Endodermal cell (in vitro differentiated cells): ENCODE results near the gene GXYLT1. TPM values are rescaled to one million over a fixed set of nuclear protein-coding genes. Genes with fewer than 3 reads are reported as not detected.

Source experiments
- DNase-seq: peaks from one replicate; pipeline ENCODE4 v3.0.0-alpha.2; 2017
- H3K27ac ChIP-seq: 2 replicates; pipeline ENCODE4 v1.5.1; 2013; ENCODE audit warnings: mild to moderate bottlenecking, low read depth, low read length, moderate library complexity
- H3K27me3 ChIP-seq: 2 replicates; pipeline ENCODE4 v1.6.1; 2013; ENCODE audit warnings: mild to moderate bottlenecking, low read length, moderate library complexity; ENCODE audit not compliant: insufficient read depth, control insufficient read depth, poor library complexity, severe bottlenecking
- H3K36me3 ChIP-seq: 2 replicates; pipeline ENCODE4 v1.7.0; 2013; ENCODE audit warnings: mild to moderate bottlenecking, low read length, moderate library complexity; ENCODE audit not compliant: control insufficient read depth, insufficient read depth
- H3K4me1 ChIP-seq: one replicate; pipeline ENCODE4 v1.7.0; 2013; ENCODE audit warnings: low read length; ENCODE audit not compliant: control insufficient read depth, insufficient read depth
- H3K4me3 ChIP-seq: 2 replicates; pipeline ENCODE4 v1.5.1; 2013; ENCODE audit warnings: mild to moderate bottlenecking, low read length, moderate library complexity
- H3K9ac ChIP-seq: 2 replicates; pipeline ENCODE4 v1.6.1; 2013; ENCODE audit warnings: mild to moderate bottlenecking, low read length, moderate library complexity; ENCODE audit not compliant: poor library complexity, severe bottlenecking; ENCODE audit errors: extremely low read depth
- H3K9me3 ChIP-seq: 2 replicates; pipeline ENCODE4 v1.6.1; 2013; ENCODE audit warnings: mild to moderate bottlenecking, low read length, moderate library complexity; ENCODE audit not compliant: control insufficient read depth
- H3K27ac Mint-ChIP-seq: 2 replicates; pipeline ENCODE4 v1.8.0; 2020; ENCODE audit warnings: mixed read lengths
- H3K27me3 Mint-ChIP-seq: 2 replicates; pipeline ENCODE4 v1.8.0; 2021; ENCODE audit warnings: mild to moderate bottlenecking, mixed read lengths; ENCODE audit not compliant: insufficient read depth
- H3K36me3 Mint-ChIP-seq: 2 replicates; pipeline ENCODE4 v1.8.0; 2020; ENCODE audit warnings: low read depth, mixed read lengths
- H3K4me1 Mint-ChIP-seq: 2 replicates; pipeline ENCODE4 v1.8.0; 2020; ENCODE audit warnings: mixed read lengths
- H3K4me3 Mint-ChIP-seq: 2 replicates; pipeline ENCODE4 v1.8.0; 2020; ENCODE audit warnings: mild to moderate bottlenecking, moderate library complexity, mixed read lengths
- H3K9me3 Mint-ChIP-seq: 2 replicates; pipeline ENCODE4 v1.8.0; 2020; ENCODE audit warnings: mild to moderate bottlenecking, mixed read lengths
- CTCF ChIP-seq: fragments of 200-600 bp; sonication (generic); conservative IDR thresholded peaks from 2 replicates; pipeline ENCODE4 v1.5.0; 2021; ENCODE audit warnings: antibody characterized with exemption, mild to moderate bottlenecking
- WGBS, 2 experiments: methylation state at CpG; one replicate each; pipeline versions ENCODE4 v1.1.5 to v1.1.7; 2013; ENCODE audit warnings: missing lambda C conversion rate in 2 of 2, mixed read lengths in 1 of 2; ENCODE audit not compliant: insufficient coverage in 1 of 2, insufficient read length in 1 of 2; 5-methylcytosine and 5-hydroxymethylcytosine counted together
- total RNA-seq, 2 donors: library from RNA; stranded (reverse); fragmentation: NEBNext Ultra II Directional in 1 of 2; extraction: Animal tissue kit (Norgen Biotek cat#: 25700) in 1 of 2; gene quantifications; 2 replicates in 1 of 2; 3 replicates in 1 of 2; pipeline ENCODE4 v1.2.1, GENCODE V29; 2021

GXYLT1 gene
- total RNA-seq, 2 donors from 2014 or later, result 29.2 to 36.6 TPM

GRCh38 chr12:42126963-42127362 is 17.7 kb downstream of the GXYLT1 start:
- Histone ChIP-seq H3K9ac (no peak overlapping the region), H3K4me1 (peaks cover 3% of the 10 kb centered on the region), H3K27me3 (no peaks in the 10 kb centered on the region), H3K27ac (no peak overlapping the region), H3K4me3 (no peak overlapping the region), H3K36me3 (no peaks in the 10 kb centered on the region), H3K9me3 (no peaks in the 10 kb centered on the region)
- Mint-ChIP-seq H3K36me3 (no peaks in the 10 kb centered on the region), H3K27ac (no peak overlapping the region), H3K4me1 (peaks cover 28% of the 10 kb centered on the region), H3K9me3 (no peaks in the 10 kb centered on the region), H3K4me3 (no peak overlapping the region), H3K27me3 (no peaks in the 10 kb centered on the region)
- TF ChIP-seq CTCF, result no peak
- no peak for DNase-seq
- no CpG with 5 or more reads among the region's 1 CpG for WGBS, 2 experiments

- H3K27ac Mint-ChIP-seq, result no peak overlapping the region
- H3K4me3 ChIP-seq, result peak overlapping the region; percentile 24
- H3K4me3 Mint-ChIP-seq, result no peak overlapping the region
- no peaks in the 10 kb centered on the region for H3K9me3 Mint-ChIP-seq
- H3K9me3 ChIP-seq, result no peaks in the 10 kb centered on the region
- DNase-seq, result no peak
- peaks cover 4% of the 10 kb centered on the region for H3K36me3 Mint-ChIP-seq
- H3K27me3 ChIP-seq, result no peaks in the 10 kb centered on the region
- H3K9ac ChIP-seq, result no peak overlapping the region
- H3K4me1 ChIP-seq, result peaks cover 3% of the 10 kb centered on the region
- no peak overlapping the region for H3K27ac ChIP-seq
- no peaks in the 10 kb centered on the region for H3K36me3 ChIP-seq
- TF ChIP-seq CTCF, result no peak
- no peaks in the 10 kb centered on the region for H3K27me3 Mint-ChIP-seq
- 9 to 14% methylated on average over 1 of the region's 1 CpG for WGBS, 2 experiments
- H3K4me1 Mint-ChIP-seq, result peaks cover 24% of the 10 kb centered on the region
These were observed 19.3 kb downstream of the GXYLT1 start for GRCh38 chr12:42125388-42125767.

DNA sequence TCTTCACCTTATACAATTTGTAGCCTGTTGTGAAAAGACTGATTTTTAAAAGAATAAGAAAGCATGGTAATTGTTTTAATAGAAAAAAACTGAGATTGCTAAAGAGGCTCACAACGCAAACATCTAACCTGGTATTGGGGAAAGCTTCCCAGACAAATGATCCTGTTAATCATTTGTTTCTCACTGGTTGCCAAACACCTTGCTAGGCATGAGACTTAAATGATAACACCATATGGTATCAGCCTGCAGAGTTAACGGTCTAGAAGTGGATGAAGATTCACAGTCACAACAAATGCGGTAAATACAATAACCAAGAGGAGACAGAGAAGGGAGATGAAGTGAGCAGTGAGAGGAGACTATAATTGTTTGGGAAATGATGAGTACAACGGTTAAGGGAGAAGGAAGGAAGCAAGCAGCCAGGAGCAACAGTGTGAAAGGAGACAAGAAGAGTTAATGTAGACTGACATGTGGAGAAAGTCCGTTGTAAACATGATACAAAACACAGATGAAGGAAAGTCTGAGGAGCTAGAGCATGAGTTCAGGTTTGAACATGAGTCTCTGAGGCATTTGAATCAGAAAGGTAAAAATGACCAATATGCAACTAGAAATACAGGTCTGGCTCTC is 19.8 kb downstream of the GXYLT1 start:
- peaks cover 3% of the 10 kb centered on the region for H3K4me1 ChIP-seq
- Mint-ChIP-seq H3K27me3 (no peaks in the 10 kb centered on the region), H3K9me3 (no peaks in the 10 kb centered on the region), H3K4me1 (peaks cover 19% of the 10 kb centered on the region), H3K27ac (no peak overlapping the region), H3K4me3 (no peak overlapping the region), H3K36me3 (peaks cover 4% of the 10 kb centered on the region)
- TF ChIP-seq CTCF, result no peak
- WGBS, 2 experiments, result 33 to 34% methylated on average over 5 of the region's 5 CpGs
- no peaks in the 10 kb centered on the region for H3K9me3 ChIP-seq
- H3K4me3 ChIP-seq, result peak overlapping the region; percentile 24
- no peaks in the 10 kb centered on the region for H3K36me3 ChIP-seq
- DNase-seq, result peak; percentile 49
- H3K27ac ChIP-seq, result no peak overlapping the region
- H3K9ac ChIP-seq, result no peak overlapping the region
- H3K27me3 ChIP-seq, result no peaks in the 10 kb centered on the region
